KMS-11 (cell line): Measurements from ENCODE around the gene TCL1B.

Experiments
- H2AFZ ChIP-seq: fragments of 200-600 bp; sonication (generic); 2 replicates; pipeline ENCODE4 v1.6.1; 2016; ENCODE audit warnings: antibody characterized with exemption, mixed run types, low read depth
- H3K27ac ChIP-seq: fragments of 200-600 bp; sonication (generic); 2 replicates; pipeline ENCODE4 v1.6.1; 2016; ENCODE audit warnings: mild to moderate bottlenecking, mixed run types
- H3K27me3 ChIP-seq: fragments of 200-600 bp; sonication (generic); 2 replicates; pipeline ENCODE4 v1.6.1; 2017; ENCODE audit warnings: mild to moderate bottlenecking, low read depth, mixed run types, moderate library complexity; ENCODE audit not compliant: insufficient read depth
- H3K36me3 ChIP-seq: fragments of 200-600 bp; sonication (generic); 2 replicates; pipeline ENCODE4 v1.6.1; 2017; ENCODE audit warnings: mild to moderate bottlenecking, mixed run types; ENCODE audit not compliant: insufficient read depth
- H3K4me1 ChIP-seq: fragments of 200-600 bp; sonication (generic); 2 replicates; pipeline ENCODE4 v1.6.1; 2016; ENCODE audit warnings: mild to moderate bottlenecking, low read depth, mixed run types; ENCODE audit not compliant: poor library complexity, severe bottlenecking
- H3K4me2 ChIP-seq: fragments of 200-600 bp; sonication (generic); 2 replicates; pipeline ENCODE4 v1.7.0; 2016; ENCODE audit warnings: mild to moderate bottlenecking, mixed run types
- H3K4me3 ChIP-seq: fragments of 200-600 bp; sonication (generic); IDR thresholded peaks from 2 replicates; pipeline ENCODE4 v1.6.1; 2017; ENCODE audit warnings: low read depth, low read length, mixed read lengths; ENCODE audit not compliant: insufficient read depth
- H3K79me2 ChIP-seq: fragments of 200-600 bp; sonication (generic); 2 replicates; pipeline ENCODE4 v1.6.1; 2016; ENCODE audit warnings: low read depth, mixed run types; ENCODE audit not compliant: insufficient read depth
- H3K9ac ChIP-seq: fragments of 200-600 bp; sonication (generic); 2 replicates; pipeline ENCODE4 v1.6.1; 2016; ENCODE audit warnings: mild to moderate bottlenecking, mixed run types
- H4K20me1 ChIP-seq: fragments of 200-600 bp; sonication (generic); 2 replicates; pipeline ENCODE4 v1.6.1; 2016; ENCODE audit warnings: mild to moderate bottlenecking, mixed run types; ENCODE audit not compliant: insufficient read depth
- TF ChIP-seq, protein P1 (sequence below): fragments of 200-600 bp; sonication (generic); conservative IDR thresholded peaks from 2 replicates; pipeline ENCODE4 v1.6.1; 2017; ENCODE audit warnings: low read depth, mild to moderate bottlenecking, antibody characterized with exemption, low read length, moderate library complexity, mixed read lengths

Gene TCL1B

GRCh38 chr14:95703805-95704204 is 17.6 kb downstream of the TCL1B start:
- Histone ChIP-seq H2AFZ (no peak overlapping the region), H3K9ac (no peak overlapping the region), H3K36me3 (no peaks in the 10 kb centered on the region), H3K4me3 (no peak overlapping the region), H3K4me1 (no peaks in the 10 kb centered on the region), H3K4me2 (no peak overlapping the region), H3K27ac (no peak overlapping the region), H3K27me3 (no peaks in the 10 kb centered on the region), H4K20me1 (no peaks in the 10 kb centered on the region), H3K79me2 (no peaks in the 10 kb centered on the region)
- TF ChIP-seq, protein P1, sequence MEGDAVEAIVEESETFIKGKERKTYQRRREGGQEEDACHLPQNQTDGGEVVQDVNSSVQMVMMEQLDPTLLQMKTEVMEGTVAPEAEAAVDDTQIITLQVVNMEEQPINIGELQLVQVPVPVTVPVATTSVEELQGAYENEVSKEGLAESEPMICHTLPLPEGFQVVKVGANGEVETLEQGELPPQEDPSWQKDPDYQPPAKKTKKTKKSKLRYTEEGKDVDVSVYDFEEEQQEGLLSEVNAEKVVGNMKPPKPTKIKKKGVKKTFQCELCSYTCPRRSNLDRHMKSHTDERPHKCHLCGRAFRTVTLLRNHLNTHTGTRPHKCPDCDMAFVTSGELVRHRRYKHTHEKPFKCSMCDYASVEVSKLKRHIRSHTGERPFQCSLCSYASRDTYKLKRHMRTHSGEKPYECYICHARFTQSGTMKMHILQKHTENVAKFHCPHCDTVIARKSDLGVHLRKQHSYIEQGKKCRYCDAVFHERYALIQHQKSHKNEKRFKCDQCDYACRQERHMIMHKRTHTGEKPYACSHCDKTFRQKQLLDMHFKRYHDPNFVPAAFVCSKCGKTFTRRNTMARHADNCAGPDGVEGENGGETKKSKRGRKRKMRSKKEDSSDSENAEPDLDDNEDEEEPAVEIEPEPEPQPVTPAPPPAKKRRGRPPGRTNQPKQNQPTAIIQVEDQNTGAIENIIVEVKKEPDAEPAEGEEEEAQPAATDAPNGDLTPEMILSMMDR = no peak

- H4K20me1 ChIP-seq = no peaks in the 10 kb centered on the region
- no peak overlapping the region for H3K4me3 ChIP-seq
- no peak overlapping the region for H3K4me2 ChIP-seq
- no peaks in the 10 kb centered on the region for H3K4me1 ChIP-seq
- H3K79me2 ChIP-seq = no peaks in the 10 kb centered on the region
- no peak overlapping the region for H3K27ac ChIP-seq
- TF ChIP-seq, protein P1 = no peak
- H3K27me3 ChIP-seq = no peaks in the 10 kb centered on the region
- no peak overlapping the region for H2AFZ ChIP-seq
- no peaks in the 10 kb centered on the region for H3K36me3 ChIP-seq
- H3K9ac ChIP-seq = no peak overlapping the region
These were observed 19.3 kb downstream of the TCL1B start for GRCh38 chr14:95705518-95705917.

DNA sequence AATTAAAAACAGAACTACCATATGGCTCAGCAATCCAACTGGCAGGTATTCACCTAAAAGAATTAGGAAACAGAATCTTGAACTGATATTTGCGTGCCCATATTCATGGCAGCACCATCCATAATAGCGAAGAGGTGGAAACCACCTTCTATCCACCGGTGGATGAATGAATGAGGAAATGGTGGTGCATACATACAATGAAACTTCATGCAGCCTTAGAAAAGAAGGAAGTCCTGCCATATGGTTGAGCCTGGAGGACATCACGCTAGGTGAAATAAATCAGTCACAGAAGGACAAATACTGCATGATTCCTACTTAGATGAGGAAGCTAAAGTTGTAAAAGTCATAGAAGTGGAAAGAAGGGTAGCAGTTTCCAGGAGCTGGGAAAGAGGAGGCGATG is 21.1 kb downstream of the TCL1B start:
- Histone ChIP-seq H3K9ac (no peak overlapping the region), H3K4me2 (no peak overlapping the region), H3K27me3 (no peaks in the 10 kb centered on the region), H3K4me1 (no peaks in the 10 kb centered on the region), H3K36me3 (no peaks in the 10 kb centered on the region), H2AFZ (no peak overlapping the region), H3K79me2 (no peaks in the 10 kb centered on the region), H3K4me3 (no peak overlapping the region), H4K20me1 (no peaks in the 10 kb centered on the region), H3K27ac (no peak overlapping the region)
- TF ChIP-seq, protein P1 = no peak

- H3K27me3 ChIP-seq = no peaks in the 10 kb centered on the region
- TF ChIP-seq, protein P1 = no peak
- no peak overlapping the region for H2AFZ ChIP-seq
- H3K9ac ChIP-seq = no peak overlapping the region
- no peaks in the 10 kb centered on the region for H3K4me1 ChIP-seq
- H3K36me3 ChIP-seq = no peaks in the 10 kb centered on the region
- H3K79me2 ChIP-seq = no peaks in the 10 kb centered on the region
- H3K4me2 ChIP-seq = no peak overlapping the region
- H4K20me1 ChIP-seq = no peaks in the 10 kb centered on the region
- H3K27ac ChIP-seq = no peak overlapping the region
- H3K4me3 ChIP-seq = no peak overlapping the region
These were observed 23.9 kb downstream of the TCL1B start for GRCh38 chr14:95710106-95710505.
